C4-2B (cell line): Measurements from ENCODE around the gene MNDA.

Experiments used
- H3K27ac ChIP-seq: fragments of 450-650 bp; 2 replicates; pipeline ENCODE4 v1.5.1; 2017
- CTCF ChIP-seq: fragments of 450-650 bp; conservative IDR thresholded peaks from 2 replicates; pipeline ENCODE4 v1.5.1; 2017; ENCODE audit warnings: mild to moderate bottlenecking
- ZFX ChIP-seq: fragments of 450-650 bp; IDR thresholded peaks from 2 replicates; pipeline ENCODE4 v1.6.1; 2017

Gene MNDA

GRCh38 chr1:158898722-158899121 lies 67.6 kb downstream of the MNDA start:
- no peak overlapping the region for H3K27ac ChIP-seq
- TF ChIP-seq ZFX: no peak
- TF ChIP-seq CTCF: no peak
